Epithelial cell of proximal tubule (primary cell): ENCODE measurements around the gene NREP. TPM values are rescaled to one million over a fixed set of nuclear protein-coding genes. Genes with fewer than 3 reads are reported as not detected.

Source experiments
- DNase-seq: peaks from one replicate; pipeline ENCODE4 v3.0.0-alpha.2; 2011; ENCODE audit warnings: low read depth
- H3K4me3 ChIP-seq: 2 replicates; pipeline ENCODE4 v1.5.1; 2011; ENCODE audit warnings: low read depth, mild to moderate bottlenecking, low read length
- total RNA-seq: library from RNA; depleted of rRNA; stranded (reverse); fragments of >200 nt; gene quantifications from 2 replicates; pipeline ENCODE4 v1.2.3, GENCODE V29; 2015
- TF ChIP-seq, protein P1 (sequence below): conservative IDR thresholded peaks from 2 replicates; pipeline ENCODE4 v1.5.1; 2012; ENCODE audit warnings: low read depth, mild to moderate bottlenecking, low read length

Gene NREP
- total RNA-seq, 1 donor from 2014 or later = 58.6 TPM

GRCh38 chr5:111680737-111681413 lies 76.1 kb downstream of the NREP start:
- DNase-seq = peak; percentile 91
- TF ChIP-seq, protein P1, sequence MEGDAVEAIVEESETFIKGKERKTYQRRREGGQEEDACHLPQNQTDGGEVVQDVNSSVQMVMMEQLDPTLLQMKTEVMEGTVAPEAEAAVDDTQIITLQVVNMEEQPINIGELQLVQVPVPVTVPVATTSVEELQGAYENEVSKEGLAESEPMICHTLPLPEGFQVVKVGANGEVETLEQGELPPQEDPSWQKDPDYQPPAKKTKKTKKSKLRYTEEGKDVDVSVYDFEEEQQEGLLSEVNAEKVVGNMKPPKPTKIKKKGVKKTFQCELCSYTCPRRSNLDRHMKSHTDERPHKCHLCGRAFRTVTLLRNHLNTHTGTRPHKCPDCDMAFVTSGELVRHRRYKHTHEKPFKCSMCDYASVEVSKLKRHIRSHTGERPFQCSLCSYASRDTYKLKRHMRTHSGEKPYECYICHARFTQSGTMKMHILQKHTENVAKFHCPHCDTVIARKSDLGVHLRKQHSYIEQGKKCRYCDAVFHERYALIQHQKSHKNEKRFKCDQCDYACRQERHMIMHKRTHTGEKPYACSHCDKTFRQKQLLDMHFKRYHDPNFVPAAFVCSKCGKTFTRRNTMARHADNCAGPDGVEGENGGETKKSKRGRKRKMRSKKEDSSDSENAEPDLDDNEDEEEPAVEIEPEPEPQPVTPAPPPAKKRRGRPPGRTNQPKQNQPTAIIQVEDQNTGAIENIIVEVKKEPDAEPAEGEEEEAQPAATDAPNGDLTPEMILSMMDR = no peak
- no peak overlapping the region for H3K4me3 ChIP-seq

- TF ChIP-seq, protein P1 = no peak
- H3K4me3 ChIP-seq = no peak overlapping the region
- no peak for DNase-seq
Measured at GRCh38 chr5:111679611-111680010, 77.4 kb downstream of the NREP start.

Other genes with a start within 250 kb of the NREP start
- gene STARD4, start 244.7 kb downstream of the NREP start, total RNA-seq = 45.2 and 49.1 TPM in 2 replicates